Loucy (cell line): ENCODE data around the gene KRTAP2-3.

Experiments
- EZH2phosphoT487 ChIP-seq: fragments of 200-600 bp; IDR thresholded peaks from 2 replicates; pipeline ENCODE4 v1.6.1; 2018; ENCODE audit warnings: antibody characterized with exemption, mild to moderate bottlenecking, moderate library complexity, borderline replicate concordance
- TF ChIP-seq, protein P1 (sequence below): fragments of 200-600 bp; sonication (generic); conservative IDR thresholded peaks from 2 replicates; pipeline ENCODE4 v1.5.1; 2014; ENCODE audit warnings: mild to moderate bottlenecking, antibody characterized with exemption, low read length

DNA sequence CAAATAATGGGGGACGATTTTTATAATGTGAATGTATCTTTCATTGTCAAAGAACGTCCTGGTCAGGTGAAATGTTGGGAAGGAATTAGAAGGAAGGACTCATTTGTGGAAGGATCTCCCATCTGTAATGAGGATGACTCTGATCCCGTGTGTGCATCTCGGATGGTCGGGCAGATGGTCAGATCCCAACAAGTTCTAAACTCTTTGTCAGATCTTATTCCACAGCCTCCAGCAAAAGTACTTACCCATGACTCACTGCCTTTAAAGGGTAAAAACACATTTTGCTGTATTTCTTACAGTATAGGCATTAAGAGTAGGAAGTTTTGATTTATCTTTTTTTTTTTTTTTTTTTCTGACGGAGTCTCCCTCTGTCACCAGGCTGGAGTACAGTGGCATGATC is 38.6 kb upstream of the KRTAP2-3 start:
- TF ChIP-seq, protein P1, sequence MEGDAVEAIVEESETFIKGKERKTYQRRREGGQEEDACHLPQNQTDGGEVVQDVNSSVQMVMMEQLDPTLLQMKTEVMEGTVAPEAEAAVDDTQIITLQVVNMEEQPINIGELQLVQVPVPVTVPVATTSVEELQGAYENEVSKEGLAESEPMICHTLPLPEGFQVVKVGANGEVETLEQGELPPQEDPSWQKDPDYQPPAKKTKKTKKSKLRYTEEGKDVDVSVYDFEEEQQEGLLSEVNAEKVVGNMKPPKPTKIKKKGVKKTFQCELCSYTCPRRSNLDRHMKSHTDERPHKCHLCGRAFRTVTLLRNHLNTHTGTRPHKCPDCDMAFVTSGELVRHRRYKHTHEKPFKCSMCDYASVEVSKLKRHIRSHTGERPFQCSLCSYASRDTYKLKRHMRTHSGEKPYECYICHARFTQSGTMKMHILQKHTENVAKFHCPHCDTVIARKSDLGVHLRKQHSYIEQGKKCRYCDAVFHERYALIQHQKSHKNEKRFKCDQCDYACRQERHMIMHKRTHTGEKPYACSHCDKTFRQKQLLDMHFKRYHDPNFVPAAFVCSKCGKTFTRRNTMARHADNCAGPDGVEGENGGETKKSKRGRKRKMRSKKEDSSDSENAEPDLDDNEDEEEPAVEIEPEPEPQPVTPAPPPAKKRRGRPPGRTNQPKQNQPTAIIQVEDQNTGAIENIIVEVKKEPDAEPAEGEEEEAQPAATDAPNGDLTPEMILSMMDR: no peak
- TF ChIP-seq EZH2phosphoT487: no peak
